Renal cortical epithelial cell (primary cell): ENCODE results near the gene LRRC10B. TPM values are rescaled to one million over a fixed set of nuclear protein-coding genes. Genes with fewer than 3 reads are reported as not detected.
"Not testable (repeated sequence)": the region's sequence is repeated elsewhere in the genome, so short reads cannot be mapped to it uniquely, and the experiment has no call there.

Experiments used
- DNase-seq: peaks from one replicate; pipeline ENCODE4 v3.0.0-alpha.2; 2011; ENCODE audit warnings: low read depth
- total RNA-seq: library from RNA; depleted of rRNA; stranded (reverse); fragments of >200 nt; gene quantifications from 2 replicates; pipeline ENCODE4 v1.2.3, GENCODE V29; 2014

Gene LRRC10B
- 0.15 TPM in 1 of 2 replicates, not detected in the other for total RNA-seq

DNA sequence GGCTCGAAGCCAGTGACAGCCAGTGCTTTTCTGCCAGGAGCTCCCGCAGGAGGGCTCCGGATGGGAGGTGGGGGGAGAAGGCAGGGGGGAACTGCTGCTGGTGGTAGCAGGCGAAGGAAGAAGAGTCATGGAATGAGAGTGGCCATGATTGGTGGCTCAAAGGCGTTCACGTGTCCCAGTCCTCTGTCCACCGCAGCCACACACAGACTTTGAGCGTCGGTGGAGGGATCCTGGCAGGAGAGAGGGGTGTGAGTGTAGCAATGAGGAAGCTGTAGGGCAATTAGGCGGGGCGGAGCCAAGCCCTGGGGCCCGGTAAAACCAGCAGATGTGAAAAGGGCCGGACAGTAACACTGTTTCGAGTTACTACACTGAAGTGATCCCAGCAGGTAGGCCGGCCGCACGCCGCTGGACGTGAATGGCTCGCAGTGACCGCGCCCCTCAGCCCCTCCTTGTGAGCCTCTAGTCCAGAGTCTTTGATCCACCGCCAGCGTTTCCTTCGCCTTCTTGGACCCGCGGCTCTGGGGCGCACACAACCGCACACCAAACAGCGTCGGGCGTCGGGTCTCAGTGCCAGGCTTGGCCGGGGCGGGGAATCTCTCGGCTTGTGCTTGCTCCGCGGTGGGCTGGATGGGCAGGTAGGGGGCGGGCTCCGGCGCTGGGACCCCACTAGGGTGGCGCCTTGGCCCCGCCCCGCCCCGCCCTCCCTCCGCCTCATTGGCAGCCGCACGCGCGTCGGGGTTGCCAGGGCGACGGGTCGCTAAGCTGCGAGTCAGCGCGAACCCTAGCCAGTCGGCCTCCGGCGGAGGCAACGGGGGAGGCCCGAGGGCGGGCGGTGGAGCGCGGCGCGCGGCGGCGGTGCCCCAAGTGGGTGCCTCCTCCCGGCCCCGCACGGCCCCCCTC, at the start of gene LRRC10B:
LRRC10B (plus strand) TSS at position 788 of the 900 bp plus-strand sequence. CDS start 250 bp downstream, outside the sequence.
- peak; percentile 6 for DNase-seq

DNA sequence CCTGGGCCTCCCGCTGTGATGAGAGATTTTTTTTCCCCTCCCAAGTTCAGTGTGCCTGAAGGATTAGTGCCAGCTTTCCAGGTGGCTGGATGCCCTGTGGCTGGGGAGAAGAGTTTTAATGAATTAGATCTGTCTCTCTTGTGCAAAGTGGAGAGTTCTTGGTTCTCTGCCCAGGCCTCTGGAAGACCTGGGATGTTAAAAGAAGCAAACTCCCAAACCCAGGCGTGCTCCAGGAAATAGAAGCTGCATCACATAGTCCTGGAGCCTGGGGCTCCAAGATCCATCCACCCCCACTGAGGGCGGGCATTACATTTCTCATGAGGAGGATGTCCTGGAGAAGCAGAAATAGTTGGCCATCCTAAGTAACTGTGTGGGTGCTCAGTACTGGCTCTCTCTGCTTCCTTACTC, 48.1 kb upstream of the LRRC10B start:
- DNase-seq: no peak

DNA sequence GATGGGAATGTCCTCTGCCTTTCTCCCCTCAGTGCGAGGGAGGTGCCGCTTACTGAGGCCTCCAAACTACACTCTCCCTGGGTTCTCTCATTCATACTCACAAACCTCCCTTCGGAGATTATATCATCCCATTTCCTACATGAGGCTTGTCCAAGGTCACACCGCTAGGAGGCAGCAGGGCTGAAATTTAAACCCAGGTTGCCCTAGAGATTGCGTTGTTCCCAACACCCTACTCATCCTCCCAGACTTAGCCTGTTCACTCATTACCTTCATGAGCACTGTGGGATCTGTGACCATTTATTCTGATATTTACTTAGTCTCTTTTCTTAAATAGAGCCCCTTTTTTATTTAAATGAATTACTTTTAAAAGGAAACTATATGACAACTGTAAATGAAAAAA, 47.6 kb upstream of the LRRC10B start:
- no peak for DNase-seq

DNA sequence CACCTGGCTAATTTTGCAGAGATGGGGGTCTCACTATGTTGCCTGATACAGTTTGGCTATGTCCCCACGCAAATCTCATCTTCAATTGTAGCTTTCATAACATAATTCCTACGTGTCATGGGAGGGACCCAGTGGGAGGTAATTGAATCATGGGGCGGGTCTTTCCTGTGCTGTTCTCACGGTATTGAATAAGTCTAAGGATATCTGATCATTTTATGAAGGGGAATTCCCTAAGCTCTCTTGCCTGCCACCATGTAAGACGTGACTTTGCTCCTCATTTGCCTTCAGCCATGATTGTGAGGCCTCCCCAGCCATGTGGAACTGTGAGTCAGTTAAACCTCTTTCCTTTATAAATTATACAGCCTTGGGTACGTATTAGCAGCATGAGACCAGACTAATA, 40.9 kb upstream of the LRRC10B start:
- DNase-seq: not testable (repeated sequence)

DNA sequence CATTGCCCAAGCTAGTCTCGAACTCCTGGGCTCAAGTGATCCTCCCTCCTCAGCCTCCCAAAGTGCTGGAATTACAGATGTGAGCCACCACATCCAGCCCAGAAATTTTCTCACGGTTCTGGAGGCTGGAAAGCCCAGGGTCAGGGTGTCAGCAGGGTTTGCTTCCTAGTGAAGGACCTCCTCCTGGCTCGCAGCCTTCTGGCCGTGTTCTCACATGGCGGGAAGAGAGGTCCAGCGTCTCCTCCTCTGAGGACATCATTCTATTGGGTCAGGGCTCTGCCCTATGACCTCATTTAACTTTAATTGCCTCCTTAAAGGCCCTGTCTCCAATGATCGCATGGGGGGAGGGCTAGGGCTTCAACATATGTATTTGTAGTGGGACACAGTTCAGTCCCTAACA, 40.5 kb upstream of the LRRC10B start:
- DNase-seq: no peak

DNA sequence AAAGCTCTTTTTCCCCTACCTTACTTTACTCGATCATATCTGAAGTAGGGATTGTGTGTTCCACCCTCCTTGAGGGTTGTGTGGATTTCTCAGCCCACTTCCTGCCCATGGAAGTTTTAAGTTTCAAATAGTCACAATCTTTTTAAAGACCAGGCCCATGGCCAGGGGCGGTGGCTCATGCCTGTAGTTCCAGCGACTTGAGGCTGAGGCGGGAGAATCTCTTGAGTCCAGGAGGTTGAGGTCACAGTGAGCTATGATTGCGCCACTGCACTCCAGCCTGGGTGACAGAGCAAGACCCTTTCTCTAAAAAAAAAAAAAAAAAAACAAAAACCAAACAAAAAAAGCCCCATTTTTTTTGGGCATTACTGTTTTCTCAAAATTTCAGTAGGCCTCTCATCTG, 36.3 kb upstream of the LRRC10B start:
- DNase-seq: no peak

DNA sequence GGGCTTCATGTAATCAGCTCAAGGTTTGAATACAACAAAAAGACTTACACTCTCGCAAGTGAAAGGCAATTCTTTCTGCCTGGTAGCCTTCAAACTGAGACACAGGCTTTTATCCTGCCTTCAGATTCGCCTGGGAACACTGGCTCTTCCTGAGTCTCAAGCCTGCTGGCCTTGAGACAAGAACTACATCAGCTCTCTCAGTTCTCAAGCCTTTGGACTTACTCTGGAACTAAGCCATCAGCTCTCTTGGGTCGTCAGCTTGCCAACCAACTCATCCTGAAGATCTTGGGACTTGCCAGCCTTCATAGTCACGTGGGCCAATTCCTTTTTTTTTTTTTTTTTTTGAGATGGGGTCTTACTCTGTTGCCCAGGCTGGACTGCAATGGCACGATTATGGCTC, 35.7 kb upstream of the LRRC10B start:
- no peak for DNase-seq

DNA sequence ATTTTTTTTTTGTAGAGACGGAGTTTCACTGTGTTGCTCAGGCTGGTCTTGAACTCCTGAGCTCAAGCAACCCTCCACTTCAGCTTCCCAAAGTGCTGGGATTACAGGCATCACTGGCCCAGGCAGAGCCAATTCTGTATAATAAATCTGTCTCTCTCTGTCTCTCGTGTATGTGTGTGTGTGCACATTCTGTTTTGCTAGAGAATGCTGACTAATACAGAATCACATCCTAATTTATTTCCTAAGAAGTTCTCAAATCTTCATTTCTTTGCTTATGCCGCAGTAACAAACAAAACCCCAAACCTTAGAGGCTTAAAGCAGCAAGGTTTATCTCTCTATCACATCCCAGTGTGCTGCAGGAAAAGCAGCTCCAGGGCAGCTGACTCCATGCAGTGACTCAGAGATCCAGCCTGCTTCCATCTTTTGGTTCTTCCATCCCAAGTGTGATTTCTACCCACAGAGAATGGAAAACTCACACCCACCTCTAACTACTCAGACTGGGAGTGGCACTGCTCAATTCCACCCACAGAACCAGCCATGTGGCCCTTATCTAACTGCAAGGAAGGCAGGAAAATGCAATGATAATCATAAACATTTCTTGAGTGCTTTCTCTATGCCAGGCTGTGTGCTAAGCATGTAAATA, 35.1 kb upstream of the LRRC10B start:
- DNase-seq: no peak

DNA sequence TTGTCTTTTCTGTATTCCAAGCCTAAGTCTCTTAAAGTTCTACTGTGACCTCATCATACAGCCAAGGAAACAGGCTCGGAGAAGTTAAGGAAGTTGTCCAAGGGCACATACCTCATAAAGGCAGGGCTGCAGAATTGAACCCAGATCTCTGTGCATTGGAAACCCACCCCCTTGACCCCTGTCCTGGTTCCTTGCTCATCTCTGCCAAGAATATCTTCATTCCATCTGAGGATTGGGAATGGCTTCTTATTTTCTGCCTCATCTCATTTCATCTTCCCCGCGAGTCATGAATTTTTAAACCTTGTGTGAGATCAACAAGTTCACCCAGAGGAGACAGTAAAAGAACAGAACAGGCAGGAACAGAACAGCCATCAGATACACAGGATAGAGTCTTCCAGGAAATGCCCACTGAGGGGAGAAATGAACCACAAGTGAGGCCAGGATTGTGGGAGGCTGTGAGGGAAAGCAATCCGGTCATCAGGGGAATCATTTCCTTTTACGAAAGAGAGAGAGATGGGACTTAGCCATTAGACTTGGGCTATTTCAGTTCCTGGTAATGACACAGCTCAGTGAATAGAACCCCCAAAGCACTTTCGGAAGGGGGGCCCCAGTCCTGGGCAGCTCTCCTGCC, 34.4 kb upstream of the LRRC10B start:
- no peak for DNase-seq

DNA sequence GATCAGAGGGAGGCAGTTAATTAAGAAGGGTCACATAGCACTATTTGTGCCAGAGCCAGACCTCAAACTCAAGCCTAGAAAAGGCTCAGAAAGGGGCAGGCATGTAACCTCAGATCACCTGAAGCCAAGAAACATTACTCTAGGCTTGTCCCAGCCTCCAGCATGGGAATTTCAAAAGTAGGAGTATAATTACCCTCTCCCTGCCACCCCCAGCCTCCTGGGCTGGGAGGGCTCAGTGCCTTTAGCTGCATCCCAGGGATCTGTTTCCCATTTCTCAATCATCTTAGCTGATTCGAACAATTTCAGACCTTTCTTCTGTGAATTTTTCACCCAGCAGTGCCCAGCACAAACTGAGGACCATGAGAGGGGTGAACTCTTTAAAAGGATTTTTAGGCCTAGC, 33.1 kb upstream of the LRRC10B start:
- DNase-seq: no peak

DNA sequence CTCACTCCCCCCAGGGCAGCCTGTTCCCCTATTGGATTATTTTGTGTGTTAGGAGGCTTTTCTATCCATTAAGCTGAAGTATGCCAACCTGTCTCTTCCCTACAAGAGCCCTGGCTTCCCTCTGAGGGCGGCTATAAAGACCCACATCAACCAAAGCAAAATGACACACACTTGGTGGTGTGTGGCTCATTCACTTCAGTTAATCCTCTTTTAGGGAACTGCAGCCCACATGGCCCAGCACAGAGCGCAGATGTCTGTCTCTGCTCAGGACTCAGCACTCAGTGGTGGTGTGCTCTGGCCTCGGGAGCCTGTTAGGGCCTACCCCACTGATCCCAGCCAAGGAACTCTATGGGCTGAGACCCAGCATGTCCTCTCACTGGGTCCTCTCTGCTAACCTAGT, 32.2 kb upstream of the LRRC10B start:
- no peak for DNase-seq

DNA sequence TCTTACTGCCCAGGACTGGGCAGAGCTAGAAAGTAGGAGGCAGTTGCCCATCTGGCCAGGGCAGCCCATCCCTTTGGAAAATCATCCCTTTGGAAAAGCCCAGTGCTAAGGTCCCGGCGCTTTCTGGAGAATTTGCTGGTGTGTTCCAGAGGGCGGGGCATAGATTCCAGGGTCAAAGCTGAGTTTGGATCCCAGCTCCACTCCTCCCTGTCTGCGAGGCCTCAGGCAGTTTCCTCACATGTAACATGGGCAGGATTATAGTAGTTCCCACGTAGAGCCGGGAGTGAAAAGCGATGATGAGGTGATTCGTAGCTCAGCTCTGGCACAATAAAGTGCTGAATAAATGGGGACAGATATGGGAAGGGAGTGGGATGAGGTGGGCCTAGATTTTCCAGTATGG, 31.4 kb upstream of the LRRC10B start:
- DNase-seq: no peak

DNA sequence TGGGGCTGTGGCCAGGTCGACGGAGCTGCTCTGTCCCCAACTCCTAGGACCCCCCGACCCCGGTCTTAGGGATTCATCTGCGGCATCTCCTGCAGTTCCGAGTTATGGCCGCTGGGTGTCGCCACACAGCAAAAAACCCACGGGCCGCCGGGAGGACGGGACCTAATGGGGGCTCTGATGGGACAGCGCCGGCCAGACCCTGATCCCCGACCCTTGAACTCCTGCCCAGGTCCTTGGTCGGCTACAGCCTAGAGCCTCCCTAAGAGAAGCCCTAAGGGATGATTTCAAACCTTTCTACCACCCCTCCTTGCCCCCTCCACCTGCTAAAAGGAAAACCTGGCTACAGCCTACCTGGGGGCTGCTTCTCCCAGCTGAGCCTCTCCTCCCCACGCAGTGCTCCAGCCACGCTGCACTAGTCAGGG, 30.8 kb upstream of the LRRC10B start:
- no peak for DNase-seq

DNA sequence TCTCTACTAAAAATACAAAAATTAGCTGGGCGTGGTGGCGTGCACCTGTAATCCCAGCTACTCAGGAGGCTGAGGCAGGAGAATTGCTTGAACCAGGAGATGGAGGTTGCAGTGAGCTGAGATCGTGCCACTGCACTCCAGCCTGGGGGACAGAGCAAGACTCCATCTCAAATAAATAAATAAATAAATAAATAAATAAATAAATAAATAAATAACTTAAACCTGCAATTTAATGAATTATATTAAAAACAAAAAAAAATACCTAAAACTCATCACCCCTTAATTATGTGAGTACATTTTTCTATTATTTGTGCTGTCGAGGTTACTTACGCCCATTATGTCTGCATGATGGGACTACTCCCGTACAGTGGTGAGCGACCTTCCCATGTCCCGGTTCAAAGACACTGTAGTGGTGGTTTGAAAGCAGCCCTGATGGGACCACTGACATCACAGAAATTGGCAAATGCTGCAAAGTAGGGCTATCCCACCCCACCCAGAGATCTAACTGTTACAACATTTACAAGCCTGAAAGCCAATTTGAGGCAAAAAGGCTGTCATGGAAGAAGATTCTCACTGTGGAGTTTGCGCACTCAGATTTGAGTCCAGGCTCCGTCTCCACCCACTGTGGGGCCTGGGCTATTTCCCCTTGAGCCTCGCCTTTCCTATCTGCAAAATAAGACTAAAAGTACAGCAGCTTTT, 29.0 kb upstream of the LRRC10B start:
- DNase-seq: not testable (repeated sequence)

DNA sequence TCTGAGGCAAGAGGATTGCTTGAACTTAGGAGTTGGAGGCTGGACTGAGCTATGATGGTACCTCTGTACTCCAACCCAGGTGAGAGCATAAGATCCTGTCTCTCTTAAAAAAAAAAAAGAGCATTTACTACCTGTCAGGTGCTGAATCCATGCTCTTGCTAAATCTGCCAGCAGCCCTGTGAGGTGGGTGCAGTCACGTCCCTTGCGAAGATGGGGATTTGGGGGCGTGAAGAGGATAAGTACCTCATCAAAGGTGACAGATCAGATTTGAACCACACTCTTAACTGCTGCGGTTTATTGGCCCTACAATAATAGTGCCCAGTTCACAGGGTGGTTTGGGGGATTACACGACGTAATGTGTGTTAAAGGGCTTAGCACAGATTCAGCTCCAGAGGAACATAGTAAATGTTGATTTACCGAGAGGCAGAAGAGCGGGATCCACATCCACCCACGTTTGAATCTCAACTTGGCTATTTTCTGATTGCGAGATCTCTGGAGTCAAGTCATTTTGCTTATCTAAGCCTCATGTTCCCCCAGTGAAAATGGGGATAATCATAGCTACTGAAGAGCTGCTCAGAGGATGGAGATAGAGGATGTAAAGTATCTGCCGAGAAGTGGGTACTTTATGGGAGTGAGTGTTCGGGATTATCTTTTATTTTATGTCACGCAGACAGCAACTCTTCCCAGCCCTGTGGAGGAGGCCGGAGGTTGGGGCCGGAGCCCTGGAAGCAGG, 28.1 kb upstream of the LRRC10B start:
- DNase-seq: no peak

DNA sequence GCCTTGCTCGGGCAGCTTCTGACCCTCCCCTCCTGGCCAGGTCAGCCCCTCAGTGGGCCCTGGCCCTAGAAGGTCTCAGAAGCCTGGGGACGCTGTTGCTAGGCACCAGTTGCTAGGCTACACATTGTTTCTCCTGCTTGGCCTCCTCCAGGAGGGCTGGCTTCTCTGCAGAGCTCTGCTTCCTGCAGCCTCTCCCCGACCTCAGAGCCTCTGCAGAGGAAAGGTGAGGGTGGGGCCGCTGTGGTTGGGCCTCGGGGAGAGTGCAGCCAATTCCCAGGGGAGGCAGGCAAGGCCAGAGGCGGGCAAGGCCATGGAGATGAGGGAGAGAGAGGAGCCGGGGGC, 27.6 kb upstream of the LRRC10B start:
- DNase-seq: peak; percentile 35

DNA sequence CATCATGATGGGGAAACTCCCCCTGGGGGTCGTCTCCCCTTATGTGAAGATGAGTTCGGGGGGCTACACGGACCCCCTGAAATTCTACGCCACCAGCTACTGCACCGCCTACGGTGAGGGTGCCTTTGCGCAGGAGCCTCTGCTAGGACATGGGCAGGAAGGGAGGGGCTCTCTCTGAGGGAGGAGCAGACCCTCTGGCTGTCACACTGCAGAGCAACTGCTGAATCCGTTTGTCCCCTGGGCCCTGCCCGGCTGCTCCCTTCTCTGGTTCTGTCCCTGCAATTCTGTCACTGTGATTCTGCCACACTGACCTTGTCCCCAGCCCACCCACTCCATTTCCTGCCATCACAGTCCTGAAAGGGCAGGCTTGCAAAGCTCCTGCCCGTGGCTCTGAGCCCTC, 26.7 kb upstream of the LRRC10B start:
- no peak for DNase-seq

DNA sequence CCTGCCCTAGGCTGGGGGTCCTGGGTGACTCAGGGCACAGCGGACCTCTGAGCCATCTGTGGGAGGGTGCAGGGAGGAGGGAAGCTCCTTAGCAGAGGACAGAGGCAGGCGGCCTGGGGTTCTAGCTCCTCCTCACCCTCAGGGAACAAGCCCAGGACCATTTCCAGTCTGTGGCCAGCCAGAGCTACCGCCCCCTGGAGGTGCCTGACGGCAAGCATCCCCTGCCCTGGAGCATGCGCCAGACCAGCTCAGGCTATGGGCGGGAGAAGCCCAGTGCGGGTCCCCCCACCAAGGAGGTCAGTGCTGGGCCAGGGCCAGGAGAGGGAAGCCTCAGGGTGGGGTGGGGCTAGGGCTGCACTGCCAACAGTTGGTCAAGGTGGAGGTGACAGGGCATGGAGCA, 26.0 kb upstream of the LRRC10B start:
- DNase-seq: no peak

DNA sequence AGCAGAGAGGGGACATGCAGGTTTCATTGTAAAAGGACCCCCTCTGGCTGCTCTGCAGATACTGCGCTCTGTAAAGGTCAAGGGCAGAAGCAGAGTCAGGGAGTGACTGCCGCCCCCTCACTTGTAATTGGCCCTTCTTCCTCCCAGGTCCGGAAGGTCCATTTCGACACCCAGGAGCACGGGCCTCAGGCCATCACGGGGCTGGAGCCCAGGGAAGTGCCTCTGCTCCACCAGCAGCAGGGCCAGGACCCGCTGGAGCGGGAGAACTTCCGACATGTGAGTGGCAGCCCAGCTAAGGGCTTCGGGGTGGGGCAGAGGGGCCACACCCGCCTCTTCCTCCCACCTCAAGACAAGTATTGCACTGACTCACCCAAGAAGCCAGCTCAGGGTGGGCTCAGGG, 24.0 kb upstream of the LRRC10B start:
- DNase-seq: no peak

DNA sequence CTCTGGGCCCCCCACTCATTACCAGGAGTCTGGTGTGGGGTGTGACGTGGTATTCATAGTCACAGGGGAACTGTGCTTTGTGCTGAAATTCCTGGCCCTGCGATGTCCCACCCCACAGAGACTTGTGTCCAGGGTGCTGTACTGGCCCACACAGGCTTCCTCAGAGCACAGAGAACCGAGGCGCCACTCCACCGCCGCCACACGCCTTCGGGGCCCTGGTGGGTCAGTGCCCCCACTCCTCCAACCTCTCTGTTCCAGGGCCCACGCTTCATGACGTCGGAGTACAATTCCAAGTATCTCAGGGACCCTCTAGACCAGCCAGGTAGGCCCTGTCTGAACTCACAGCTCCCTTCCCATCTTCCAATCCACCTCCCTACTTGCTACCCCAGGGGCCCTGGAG, 23.5 kb upstream of the LRRC10B start:
- DNase-seq: no peak

DNA sequence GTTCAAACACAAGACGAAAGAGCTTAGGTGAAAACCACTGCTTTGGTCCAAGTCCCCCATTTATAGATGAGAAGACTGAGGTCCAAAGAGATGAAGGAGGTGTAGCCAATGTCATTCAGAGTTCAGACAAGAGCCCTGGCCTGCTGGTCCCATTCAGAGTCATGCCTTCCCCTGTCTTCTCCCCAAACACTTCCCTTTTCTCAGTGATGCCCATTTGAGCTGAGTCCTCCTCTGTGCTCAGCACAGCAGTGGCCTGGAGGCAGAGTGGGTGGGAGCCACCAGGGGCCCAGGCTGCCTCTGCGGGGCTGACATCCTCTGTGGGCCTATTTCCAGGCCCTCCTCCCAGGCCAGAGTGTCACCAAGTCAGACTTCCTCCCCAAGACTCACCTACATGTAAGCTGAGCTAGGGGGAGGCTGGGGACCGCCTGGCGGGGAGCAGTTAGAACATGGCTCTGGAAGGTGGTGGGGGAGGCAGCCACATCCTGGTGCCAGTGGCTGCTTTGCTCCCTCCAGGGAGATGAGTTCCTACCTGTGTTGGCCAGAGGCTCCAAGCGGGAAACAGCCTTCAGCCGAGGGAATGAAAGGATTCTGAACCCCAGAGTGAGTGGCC, 22.4 kb upstream of the LRRC10B start:
- no peak for DNase-seq
